GM21360 (cell line): ENCODE measurements around the gene P3H2.

Experiments
- ATAC-seq: cut with Tn5 transposase; IDR thresholded peaks from one replicate; pipeline ENCODE4 v1.9.1; 2021; ENCODE audit warnings: mild to moderate bottlenecking, moderate library complexity; ENCODE audit not compliant: unreplicated experiment

The P3H2 gene

GRCh38 chr3:189949580-189949979 is 171.1 kb downstream of the P3H2 start:
- no peak for ATAC-seq

GRCh38 chr3:189948724-189949045 is 172.0 kb downstream of the P3H2 start:
- no peak for ATAC-seq

GRCh38 chr3:189947948-189948723 is 172.6 kb downstream of the P3H2 start:
- ATAC-seq: peak; percentile 62

- ATAC-seq: no peak
Observed at GRCh38 chr3:189947068-189947467, 173.6 kb downstream of the P3H2 start.

- ATAC-seq: no peak
Observed at GRCh38 chr3:189945935-189946709, 174.6 kb downstream of the P3H2 start.

- no peak for ATAC-seq
Observed at GRCh38 chr3:189944285-189945145, 176.2 kb downstream of the P3H2 start.

GRCh38 chr3:189942948-189943347 is 177.7 kb downstream of the P3H2 start:
- ATAC-seq: no peak

- ATAC-seq: no peak
Observed at GRCh38 chr3:189941679-189942078, 179.0 kb downstream of the P3H2 start.

GRCh38 chr3:189941125-189941524 is 179.6 kb downstream of the P3H2 start:
- ATAC-seq: no peak

- ATAC-seq: no peak
Observed at GRCh38 chr3:189937302-189938127, 183.2 kb downstream of the P3H2 start.

GRCh38 chr3:189936201-189936945 is 184.3 kb downstream of the P3H2 start:
- ATAC-seq: no peak

- no peak for ATAC-seq
Observed at GRCh38 chr3:189927975-189928895, 192.5 kb downstream of the P3H2 start.

GRCh38 chr3:189921770-189922169 is 198.9 kb downstream of the P3H2 start:
- no peak for ATAC-seq

GRCh38 chr3:189914799-189915198 is 205.9 kb downstream of the P3H2 start:
- ATAC-seq: no peak

GRCh38 chr3:189911001-189911400 is 209.7 kb downstream of the P3H2 start:
- no peak for ATAC-seq

- no peak for ATAC-seq
Observed at GRCh38 chr3:189909573-189909972, 211.1 kb downstream of the P3H2 start.

GRCh38 chr3:189909139-189909538 is 211.6 kb downstream of the P3H2 start:
- no peak for ATAC-seq

- ATAC-seq: no peak
Observed at GRCh38 chr3:189908646-189909045, 212.1 kb downstream of the P3H2 start.

- no peak for ATAC-seq
Observed at GRCh38 chr3:189907803-189908202, 212.9 kb downstream of the P3H2 start.
